SHP77 (cell line): ENCODE results near the gene DPF3.

Experiments
- DNase-seq, 2 experiments: peaks; one replicate each; lab custom pipeline; 2025; lab: John Stamatoyannopoulos, UW

Gene DPF3

GRCh38 chr14:72714094-72714493 lies 179.8 kb downstream of the DPF3 start:
- DNase-seq: no peak

GRCh38 chr14:72711936-72712335 lies 182.0 kb downstream of the DPF3 start:
- DNase-seq: no peak

GRCh38 chr14:72709916-72710611 lies 183.8 kb downstream of the DPF3 start:
- DNase-seq: no peak

GRCh38 chr14:72708708-72709475 lies 185.0 kb downstream of the DPF3 start:
- DNase-seq: no peak

GRCh38 chr14:72708222-72708621 lies 185.7 kb downstream of the DPF3 start:
- no peak for DNase-seq

GRCh38 chr14:72706485-72706884 lies 187.4 kb downstream of the DPF3 start:
- DNase-seq: no peak

- DNase-seq: no peak
Measured at GRCh38 chr14:72704502-72704901, 189.4 kb downstream of the DPF3 start.

- DNase-seq: no peak
Measured at GRCh38 chr14:72701605-72702004, 192.3 kb downstream of the DPF3 start.

- no peak for DNase-seq
Measured at GRCh38 chr14:72701237-72701565, 192.7 kb downstream of the DPF3 start.

GRCh38 chr14:72700338-72701236 lies 193.3 kb downstream of the DPF3 start:
- DNase-seq: no peak

- DNase-seq: no peak
Measured at GRCh38 chr14:72699852-72700257, 194.0 kb downstream of the DPF3 start.

- no peak for DNase-seq
Measured at GRCh38 chr14:72699443-72699842, 194.5 kb downstream of the DPF3 start.

- DNase-seq: no peak
Measured at GRCh38 chr14:72692696-72693095, 201.2 kb downstream of the DPF3 start.

- no peak for DNase-seq
Measured at GRCh38 chr14:72690324-72690723, 203.6 kb downstream of the DPF3 start.

GRCh38 chr14:72688990-72689671 lies 204.8 kb downstream of the DPF3 start:
- DNase-seq: no peak

GRCh38 chr14:72686832-72687231 lies 207.1 kb downstream of the DPF3 start:
- no peak for DNase-seq

GRCh38 chr14:72686101-72686500 lies 207.8 kb downstream of the DPF3 start:
- no peak for DNase-seq

- no peak for DNase-seq
Measured at GRCh38 chr14:72685456-72685855, 208.4 kb downstream of the DPF3 start.

- DNase-seq: no peak
Measured at GRCh38 chr14:72683787-72684186, 210.1 kb downstream of the DPF3 start.

- DNase-seq: no peak
Measured at GRCh38 chr14:72682188-72682587, 211.7 kb downstream of the DPF3 start.

- no peak for DNase-seq
Measured at GRCh38 chr14:72680853-72681640, 212.9 kb downstream of the DPF3 start.
